ENCODE data around the gene ILDR1.

Gene ILDR1

DNA sequence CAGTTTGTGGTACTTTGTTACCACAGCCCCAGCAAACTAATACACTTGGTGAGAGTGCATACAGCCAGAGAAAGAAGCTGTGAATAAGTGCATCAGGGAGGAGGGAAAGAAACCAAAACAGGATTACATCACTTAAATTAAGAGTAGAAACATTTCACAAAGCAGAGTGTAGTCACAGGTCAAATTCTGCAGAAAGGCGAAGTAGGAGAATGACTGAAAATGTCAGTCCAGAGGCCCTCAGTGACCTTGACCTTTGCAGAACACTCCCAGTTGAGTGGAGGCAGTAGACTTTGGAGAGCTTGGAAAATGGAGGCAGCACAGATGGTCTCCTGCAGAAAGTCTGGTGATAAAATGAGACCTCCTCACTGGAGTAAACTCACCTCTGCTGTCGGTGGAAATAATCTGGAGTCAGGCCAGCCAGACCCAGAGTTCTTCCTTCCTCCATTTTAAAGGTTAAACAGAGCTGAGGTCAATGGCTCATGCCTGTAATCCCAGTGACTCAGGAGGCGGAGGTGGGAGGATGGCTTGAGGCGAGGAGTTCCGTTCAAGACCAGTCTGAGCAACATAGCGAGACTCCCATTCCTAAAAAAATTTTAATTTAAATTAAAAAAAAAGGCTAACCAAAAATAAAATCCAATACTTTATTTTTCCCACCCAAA lies 38.1 kb upstream of the ILDR1 start:
- Histone ChIP-seq H3F3A (ENCODE audit: insufficient read depth) (peaks cover 4% of the 10 kb centered on the region; the same call in 1 of the 2 replicates), H3K4me3 (ENCODE audit: insufficient read depth, low read length, poor library complexity, severe bottlenecking) (no peak overlapping the region), H3K9me2 (replicated peaks; ENCODE audit: insufficient read depth, low read length) (no peaks in the 10 kb centered on the region), H3K27me3 (ENCODE audit: low read length) (no peaks in the 10 kb centered on the region), H3K4me2 (ENCODE audit: low read depth, low read length, poor library complexity, severe bottlenecking) (no peak overlapping the region), H3K9me3 (ENCODE audit: insufficient read depth, low read length) (no peaks in the 10 kb centered on the region), H3K9ac (ENCODE audit: low read length) (no peak overlapping the region), H3K79me2 (ENCODE audit: insufficient read depth, low read length) (peaks cover 80% of the 10 kb centered on the region), H2AFZ (ENCODE audit: low read depth, low read length, severe bottlenecking) (no peak overlapping the region), H3K27ac (ENCODE audit: low read depth, low read length) (no peak overlapping the region), H4K20me1 (ENCODE audit: low read depth, low read length) (no peaks in the 10 kb centered on the region), H3K36me3 (ENCODE audit: low read length) (0 out of 2 replicates have a peak, but pooled peaks cover 6% of the 10 kb centered on the region)
- TF ChIP-seq EZH2phosphoT487 (conservative IDR thresholded peaks at IDR 0.05; ENCODE audit: low read length), result no peak
- TF ChIP-seq, protein P1, sequence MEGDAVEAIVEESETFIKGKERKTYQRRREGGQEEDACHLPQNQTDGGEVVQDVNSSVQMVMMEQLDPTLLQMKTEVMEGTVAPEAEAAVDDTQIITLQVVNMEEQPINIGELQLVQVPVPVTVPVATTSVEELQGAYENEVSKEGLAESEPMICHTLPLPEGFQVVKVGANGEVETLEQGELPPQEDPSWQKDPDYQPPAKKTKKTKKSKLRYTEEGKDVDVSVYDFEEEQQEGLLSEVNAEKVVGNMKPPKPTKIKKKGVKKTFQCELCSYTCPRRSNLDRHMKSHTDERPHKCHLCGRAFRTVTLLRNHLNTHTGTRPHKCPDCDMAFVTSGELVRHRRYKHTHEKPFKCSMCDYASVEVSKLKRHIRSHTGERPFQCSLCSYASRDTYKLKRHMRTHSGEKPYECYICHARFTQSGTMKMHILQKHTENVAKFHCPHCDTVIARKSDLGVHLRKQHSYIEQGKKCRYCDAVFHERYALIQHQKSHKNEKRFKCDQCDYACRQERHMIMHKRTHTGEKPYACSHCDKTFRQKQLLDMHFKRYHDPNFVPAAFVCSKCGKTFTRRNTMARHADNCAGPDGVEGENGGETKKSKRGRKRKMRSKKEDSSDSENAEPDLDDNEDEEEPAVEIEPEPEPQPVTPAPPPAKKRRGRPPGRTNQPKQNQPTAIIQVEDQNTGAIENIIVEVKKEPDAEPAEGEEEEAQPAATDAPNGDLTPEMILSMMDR (IDR thresholded peaks at IDR 0.05; ENCODE audit: insufficient read depth, low read length, poor library complexity, severe bottlenecking), result no peak

DNA sequence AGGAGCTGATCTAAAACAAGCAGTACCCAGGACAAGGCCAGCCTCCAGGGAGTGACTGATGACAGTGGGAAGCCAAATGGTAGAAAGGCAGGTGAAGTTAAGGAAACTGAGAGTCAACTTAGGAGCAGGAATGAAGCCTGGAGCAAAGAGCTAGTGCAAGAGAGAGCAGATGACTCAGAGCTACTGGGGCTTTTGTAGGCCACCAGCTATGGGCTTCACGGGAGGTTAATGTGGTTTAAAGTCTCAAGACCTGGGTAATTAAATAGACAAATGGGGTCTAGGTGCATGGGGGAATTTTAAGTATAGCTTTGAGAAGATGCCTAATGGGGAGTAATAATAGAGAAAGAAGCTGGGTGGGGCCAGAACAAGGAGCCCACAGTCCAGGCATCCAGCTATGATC lies 36.2 kb upstream of the ILDR1 start:
- H3K36me3 ChIP-seq (ENCODE audit: low read length), result peaks cover 11% of the 10 kb centered on the region; the same call in 1 of the 2 replicates
- peak overlapping the region; percentile 5 for H3K4me2 ChIP-seq (ENCODE audit: low read depth, low read length, poor library complexity, severe bottlenecking)
- no peak overlapping the region for H3K4me3 ChIP-seq (ENCODE audit: insufficient read depth, low read length, poor library complexity, severe bottlenecking)
- no peaks in the 10 kb centered on the region for H3K27me3 ChIP-seq (ENCODE audit: low read length)
- H3K9me2 ChIP-seq (replicated peaks; ENCODE audit: insufficient read depth, low read length), result no peaks in the 10 kb centered on the region
- no peak overlapping the region for H3K9ac ChIP-seq (ENCODE audit: low read length)
- no peaks in the 10 kb centered on the region; the same call in 1 of the 2 replicates for H3F3A ChIP-seq (ENCODE audit: insufficient read depth)
- no peaks in the 10 kb centered on the region for H4K20me1 ChIP-seq (ENCODE audit: low read depth, low read length)
- H3K9me3 ChIP-seq (ENCODE audit: insufficient read depth, low read length), result no peaks in the 10 kb centered on the region
- TF ChIP-seq, protein P1 (IDR thresholded peaks at IDR 0.05; ENCODE audit: insufficient read depth, low read length, poor library complexity, severe bottlenecking), result no peak
- no peak for TF ChIP-seq EZH2phosphoT487 (conservative IDR thresholded peaks at IDR 0.05; ENCODE audit: low read length)
- peaks cover 63% of the 10 kb centered on the region for H3K79me2 ChIP-seq (ENCODE audit: insufficient read depth, low read length)
- no peak overlapping the region for H2AFZ ChIP-seq (ENCODE audit: low read depth, low read length, severe bottlenecking)
- no peak overlapping the region for H3K27ac ChIP-seq (ENCODE audit: low read depth, low read length)

DNA sequence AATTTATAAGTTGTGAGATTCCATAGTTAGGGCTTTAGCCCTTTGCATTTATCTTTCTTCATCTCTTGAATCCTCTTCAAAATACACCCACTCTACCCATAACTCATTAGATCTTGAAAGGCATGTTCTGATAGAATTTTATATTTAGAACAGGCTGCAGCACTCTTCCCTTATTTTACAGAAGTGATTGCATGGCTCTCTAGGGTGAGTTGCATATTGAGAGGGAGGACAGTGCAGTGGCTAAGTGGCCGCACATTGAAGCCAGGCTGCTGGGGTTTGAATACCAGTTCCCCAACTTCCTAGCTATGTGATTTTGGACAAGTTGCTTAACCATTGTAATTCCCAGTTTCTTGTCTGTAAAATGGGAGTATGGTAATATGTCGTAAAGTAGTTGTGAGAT lies 35.6 kb upstream of the ILDR1 start:
- Histone ChIP-seq H3K4me3 (ENCODE audit: insufficient read depth, low read length, poor library complexity, severe bottlenecking) (no peak overlapping the region), H3K36me3 (ENCODE audit: low read length) (peaks cover 11% of the 10 kb centered on the region; the same call in 1 of the 2 replicates), H3K79me2 (ENCODE audit: insufficient read depth, low read length) (peaks cover 60% of the 10 kb centered on the region), H2AFZ (ENCODE audit: low read depth, low read length, severe bottlenecking) (no peak overlapping the region), H3K9ac (ENCODE audit: low read length) (no peak overlapping the region), H3K27ac (ENCODE audit: low read depth, low read length) (no peak overlapping the region), H4K20me1 (ENCODE audit: low read depth, low read length) (no peaks in the 10 kb centered on the region), H3F3A (ENCODE audit: insufficient read depth) (no peaks in the 10 kb centered on the region; the same call in 1 of the 2 replicates), H3K9me3 (ENCODE audit: insufficient read depth, low read length) (no peaks in the 10 kb centered on the region), H3K4me2 (ENCODE audit: low read depth, low read length, poor library complexity, severe bottlenecking) (peak overlapping the region; percentile 69), H3K9me2 (replicated peaks; ENCODE audit: insufficient read depth, low read length) (no peaks in the 10 kb centered on the region), H3K27me3 (ENCODE audit: low read length) (no peaks in the 10 kb centered on the region)
- no peak for TF ChIP-seq EZH2phosphoT487 (conservative IDR thresholded peaks at IDR 0.05; ENCODE audit: low read length)
- TF ChIP-seq, protein P1 (IDR thresholded peaks at IDR 0.05; ENCODE audit: insufficient read depth, low read length, poor library complexity, severe bottlenecking), result no peak
